Gastroesophageal sphincter (tissue), 4 donors: Measurements from ENCODE around the gene UBE3D. TPM values are rescaled to one million over a fixed set of nuclear protein-coding genes. Genes with fewer than 3 reads are reported as not detected.
"Not testable (repeated sequence)": the region's sequence is repeated elsewhere in the genome, so short reads cannot be mapped to it uniquely, and the experiment has no call there.

ENCODE experiments used
- ATAC-seq: fragments of 150-250 bp; one replicate; pipeline ENCODE4 v1.9.1; 2016; ENCODE audit warnings: mild to moderate bottlenecking, moderate library complexity
- H3K27ac ChIP-seq, 4 donors: fragments of 200-600 bp; sonication (generic) in 3 of 4; 1 replicate in 3 of 4; 2 replicates in 1 of 4; pipeline ENCODE4 v1.5.1; 2016 to 2019
- H3K27me3 ChIP-seq: fragments of 200-600 bp; sonication (generic); one replicate; pipeline ENCODE4 v1.5.1; 2019
- H3K36me3 ChIP-seq, 2 donors: fragments of 200-600 bp; sonication (generic); one replicate each; pipeline ENCODE4 v1.5.1; 2019; ENCODE audit warnings: control low read depth in 1 of 2
- H3K4me1 ChIP-seq, 3 donors: fragments of 200-600 bp; sonication (generic); 1 replicate in 2 of 3; 2 replicates in 1 of 3; pipeline ENCODE4 v1.5.1; 2016 to 2019; ENCODE audit warnings: control low read depth in 2 of 3
- H3K4me3 ChIP-seq, 2 donors: fragments of 200-600 bp; sonication (generic); one replicate each; pipeline ENCODE4 v1.5.1; 2019; ENCODE audit warnings: mild to moderate bottlenecking in 1 of 2, moderate library complexity in 1 of 2
- H3K9me3 ChIP-seq, 3 donors: fragments of 200-600 bp; sonication (generic); one replicate each; pipeline ENCODE4 v1.5.1; 2017 to 2019; ENCODE audit warnings: control low read depth in 2 of 3
- EP300 ChIP-seq: sonication (generic); formaldehyde crosslinking; IDR thresholded peaks from one replicate; pipeline ENCODE4 v1.6.1; 2017; ENCODE audit warnings: antibody characterized with exemption, mild to moderate bottlenecking
- POLR2A ChIP-seq, 2 donors: fragments of 450-650 bp; IDR thresholded peaks; one replicate each; pipeline ENCODE4 v1.6.1; 2017; ENCODE audit warnings: antibody characterized with exemption in 2 of 2, mild to moderate bottlenecking in 2 of 2, moderate library complexity in 1 of 2
- POLR2AphosphoS5 ChIP-seq: sonication (generic); formaldehyde crosslinking; IDR thresholded peaks from one replicate; pipeline ENCODE4 v1.6.1; 2017; ENCODE audit warnings: antibody characterized with exemption
- WGBS, 2 donors: methylation state at CpG; one replicate each; pipeline ENCODE4 v1.1.5; 2018; ENCODE audit warnings: low coverage in 1 of 2; 5-methylcytosine and 5-hydroxymethylcytosine counted together
- small RNA-seq, 4 donors: library from RNA; depleted of rRNA; stranded (forward); fragments of <200 nt; gene quantifications; one replicate each; pipeline ENCODE3, GENCODE V24; 2016
- total RNA-seq, 4 donors: library from RNA; depleted of rRNA; stranded (reverse); fragments of >200 nt; gene quantifications; one replicate each; pipeline ENCODE4 v1.1.0, GENCODE V29; 2016
- TF ChIP-seq, protein P1 (sequence below), 4 experiments: fragments of 200-600 bp in 2 of 4; fragments of 450-650 bp in 2 of 4; sonication (generic) in 1 of 4; IDR thresholded peaks; one replicate each; pipeline ENCODE4 v1.5.1; 2017 to 2019; ENCODE audit warnings: antibody characterized with exemption in 4 of 4, mild to moderate bottlenecking in 2 of 4, moderate library complexity in 2 of 4

Gene UBE3D
- total RNA-seq, 4 donors from 2014 or later, result 3.4 to 13.1 (median 7.3) TPM

GRCh38 chr6:82862543-82862942 is 203.1 kb downstream of the UBE3D start:
- ATAC-seq, result no peak
- no peak for TF ChIP-seq POLR2AphosphoS5
- TF ChIP-seq EP300, result no peak
- TF ChIP-seq POLR2A (IDR thresholded peaks at IDR 0.05), result no peak
- TF ChIP-seq, protein P1, sequence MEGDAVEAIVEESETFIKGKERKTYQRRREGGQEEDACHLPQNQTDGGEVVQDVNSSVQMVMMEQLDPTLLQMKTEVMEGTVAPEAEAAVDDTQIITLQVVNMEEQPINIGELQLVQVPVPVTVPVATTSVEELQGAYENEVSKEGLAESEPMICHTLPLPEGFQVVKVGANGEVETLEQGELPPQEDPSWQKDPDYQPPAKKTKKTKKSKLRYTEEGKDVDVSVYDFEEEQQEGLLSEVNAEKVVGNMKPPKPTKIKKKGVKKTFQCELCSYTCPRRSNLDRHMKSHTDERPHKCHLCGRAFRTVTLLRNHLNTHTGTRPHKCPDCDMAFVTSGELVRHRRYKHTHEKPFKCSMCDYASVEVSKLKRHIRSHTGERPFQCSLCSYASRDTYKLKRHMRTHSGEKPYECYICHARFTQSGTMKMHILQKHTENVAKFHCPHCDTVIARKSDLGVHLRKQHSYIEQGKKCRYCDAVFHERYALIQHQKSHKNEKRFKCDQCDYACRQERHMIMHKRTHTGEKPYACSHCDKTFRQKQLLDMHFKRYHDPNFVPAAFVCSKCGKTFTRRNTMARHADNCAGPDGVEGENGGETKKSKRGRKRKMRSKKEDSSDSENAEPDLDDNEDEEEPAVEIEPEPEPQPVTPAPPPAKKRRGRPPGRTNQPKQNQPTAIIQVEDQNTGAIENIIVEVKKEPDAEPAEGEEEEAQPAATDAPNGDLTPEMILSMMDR (IDR thresholded peaks at IDR 0.05), result no peak
- WGBS, 2 donors, result 18 to 56% methylated on average over 1 of the region's 1 CpG
- H3K4me3 ChIP-seq, result no peak overlapping the region
- no peaks in the 10 kb centered on the region for H3K27me3 ChIP-seq
- no peak overlapping the region for H3K27ac ChIP-seq
- no peaks in the 10 kb centered on the region for H3K4me1 ChIP-seq
- no peaks in the 10 kb centered on the region for H3K36me3 ChIP-seq
- peaks cover 0 to 9% (median 0%) of the 10 kb centered on the region in 3 donors for H3K9me3 ChIP-seq

DNA sequence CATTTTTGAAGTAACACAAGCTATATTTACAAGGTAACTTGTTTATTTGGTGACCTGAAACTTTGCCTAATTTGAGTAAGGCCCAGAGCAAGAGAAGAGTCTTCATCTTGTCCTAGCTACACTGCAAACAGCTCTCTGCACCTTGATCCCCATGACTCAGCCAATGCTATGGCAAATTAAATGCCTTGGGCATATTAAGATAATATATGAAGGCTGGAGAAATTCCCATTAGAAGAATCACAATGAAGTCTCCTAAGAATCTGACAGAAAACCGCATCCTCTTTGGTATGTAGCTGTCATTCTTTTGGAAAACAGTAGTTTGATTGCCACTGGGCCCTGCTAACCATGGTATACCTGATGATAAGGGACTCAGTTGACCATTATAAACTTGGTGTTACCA is 204.5 kb downstream of the UBE3D start:
- no peaks in the 10 kb centered on the region for H3K36me3 ChIP-seq
- no peak for ATAC-seq
- peaks cover 0 to 9% (median 0%) of the 10 kb centered on the region in 3 donors for H3K9me3 ChIP-seq
- TF ChIP-seq POLR2A (IDR thresholded peaks at IDR 0.05), result no peak
- TF ChIP-seq EP300, result no peak
- TF ChIP-seq, protein P1 (IDR thresholded peaks at IDR 0.05), result no peak
- TF ChIP-seq POLR2AphosphoS5, result no peak
- no peaks in the 10 kb centered on the region for H3K4me1 ChIP-seq
- no peak overlapping the region for H3K27ac ChIP-seq
- H3K4me3 ChIP-seq, result no peak overlapping the region
- no peaks in the 10 kb centered on the region for H3K27me3 ChIP-seq
- WGBS, 2 donors, result 100% methylated on average over 1 of the region's 1 CpG

GRCh38 chr6:82856077-82856476 is 209.6 kb downstream of the UBE3D start:
- not testable (repeated sequence) for H3K4me1 ChIP-seq, H3K36me3 ChIP-seq, H3K27ac ChIP-seq, H3K27me3 ChIP-seq, ATAC-seq, H3K4me3 ChIP-seq
- 78 to 82% methylated on average over 2 to 4 of the region's 5 CpGs for WGBS, 2 donors
- peaks cover 0 to 13% (median 0%) of the 10 kb centered on the region in 3 donors for H3K9me3 ChIP-seq

DNA sequence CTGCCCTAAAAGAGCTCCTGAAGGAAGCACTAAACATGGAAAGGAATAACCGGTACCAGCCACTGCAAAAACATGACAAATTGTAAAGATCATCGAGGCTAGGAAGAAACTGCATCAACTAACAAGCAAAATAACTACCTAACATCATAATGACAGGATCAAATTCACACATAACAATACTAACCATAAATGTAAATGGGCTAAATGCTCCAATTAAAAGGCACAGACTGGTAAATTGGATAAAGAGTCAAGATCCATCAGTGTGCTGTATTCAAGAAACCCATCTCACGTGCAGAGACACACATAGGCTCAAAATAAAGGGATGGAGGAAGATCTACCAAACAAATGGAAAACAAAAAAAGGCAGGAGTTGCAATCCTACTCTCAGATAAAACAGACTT is 212.7 kb downstream of the UBE3D start:
- not testable (repeated sequence) for H3K36me3 ChIP-seq, H3K27ac ChIP-seq, ATAC-seq, H3K4me3 ChIP-seq, H3K27me3 ChIP-seq, H3K4me1 ChIP-seq
- WGBS, 2 donors, result 89 to 100% methylated on average over 1 to 3 of the region's 3 CpGs
- peaks cover 0 to 19% (median 0%) of the 10 kb centered on the region in 3 donors for H3K9me3 ChIP-seq

DNA sequence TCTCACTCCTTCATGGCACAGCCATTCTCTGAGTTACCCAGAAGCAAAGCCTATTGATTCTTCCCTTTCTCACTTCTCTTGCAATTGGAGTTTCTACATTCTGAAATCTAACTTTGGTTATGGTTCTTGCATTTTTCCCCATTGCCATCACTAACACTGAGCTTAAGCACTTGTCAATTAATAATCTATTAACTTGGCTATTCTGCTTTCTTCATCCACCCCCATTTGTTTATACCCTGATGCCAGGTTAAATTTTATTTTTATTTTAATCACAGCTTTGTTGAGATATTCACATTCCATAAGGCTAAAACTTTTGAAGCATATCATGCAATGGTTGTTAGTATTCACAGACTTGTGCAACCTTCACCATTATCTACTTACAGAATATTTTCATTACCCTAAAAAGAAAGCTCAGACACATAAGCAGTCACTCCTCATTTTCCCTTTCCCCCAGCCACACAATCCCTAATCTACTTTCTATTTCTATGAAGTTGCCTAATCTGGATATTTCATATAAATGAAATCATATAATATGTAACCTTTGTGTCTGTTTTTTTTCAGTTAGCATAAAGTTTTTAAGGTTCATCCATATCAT is 222.3 kb downstream of the UBE3D start:
- H3K4me3 ChIP-seq, result no peak overlapping the region
- H3K27ac ChIP-seq, result no peak overlapping the region
- no peaks in the 10 kb centered on the region for H3K4me1 ChIP-seq
- no peaks in the 10 kb centered on the region for H3K27me3 ChIP-seq
- no peaks in the 10 kb centered on the region for H3K9me3 ChIP-seq
- no peak for ATAC-seq
- no peak for TF ChIP-seq EP300
- TF ChIP-seq, protein P1 (IDR thresholded peaks at IDR 0.05), result no peak
- no peak for TF ChIP-seq POLR2AphosphoS5
- TF ChIP-seq POLR2A (IDR thresholded peaks at IDR 0.05), result no peak
- no peaks in the 10 kb centered on the region for H3K36me3 ChIP-seq

DNA sequence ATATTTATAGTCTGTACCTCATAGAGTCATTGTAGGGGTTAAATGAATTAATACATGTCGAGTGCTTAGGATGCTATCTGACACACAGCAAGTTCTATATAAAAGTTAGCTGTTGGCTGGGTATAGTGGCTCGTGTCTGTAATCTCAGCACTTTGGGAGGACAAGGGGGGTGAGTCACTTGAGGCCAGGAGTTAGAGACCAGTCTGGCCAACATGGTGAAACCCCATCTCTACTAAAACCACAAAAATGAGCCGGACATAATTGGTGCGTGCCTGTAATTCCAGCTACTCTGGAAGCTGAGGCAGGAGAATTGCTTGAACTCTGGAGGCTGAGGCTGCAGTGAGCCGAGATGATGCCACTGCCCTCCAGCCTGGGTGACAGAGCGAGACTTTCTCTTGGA is 222.9 kb downstream of the UBE3D start:
- ATAC-seq, result no peak
- Histone ChIP-seq H3K36me3 (no peaks in the 10 kb centered on the region), H3K9me3 (no peaks in the 10 kb centered on the region), H3K27ac (no peak overlapping the region), H3K4me3 (no peak overlapping the region), H3K27me3 (no peaks in the 10 kb centered on the region), H3K4me1 (no peaks in the 10 kb centered on the region)
- WGBS, 2 donors, result 78 to 92% methylated on average over 6 of the region's 6 CpGs
- no peak for TF ChIP-seq POLR2A (IDR thresholded peaks at IDR 0.05)

Small RNA genes within 50 kb of the gene (small RNA-seq; reads per million reads assigned to genes)
- gene LAP3P1, result 0 reads per million in 4 donors

Other genes starting within 250 kb of the UBE3D start
- 10 to 100 TPM; 32.8 to 48.1 (median 36.0) TPM for gene DOP1A, start 1.8 kb upstream of the UBE3D start, total RNA-seq
- gene PGM3, start 127.4 kb upstream of the UBE3D start, total RNA-seq, result 10 to 100 TPM; 10.1 to 19.3 (median 13.1) TPM
- 1 to 10 TPM; 3.2 to 6.4 (median 4.4) TPM for gene RWDD2A, start 127.5 kb upstream of the UBE3D start, total RNA-seq